K562 (cell line): ENCODE measurements around the gene ARHGAP42. TPM values are rescaled to one million over a fixed set of nuclear protein-coding genes. Genes with fewer than 3 reads are reported as not detected.

Source experiments
- BCLAF1 ChIP-seq, 2 experiments: fragments of 450-650 bp in 1 of 2; IDR thresholded peaks; 2 replicates each; pipeline ENCODE4 v1.6.1; 2011 to 2017; ENCODE audit warnings: low read depth in 2 of 2, antibody characterized with exemption in 1 of 2, borderline replicate concordance in 1 of 2, low read length in 1 of 2, mild to moderate bottlenecking in 1 of 2, mixed read lengths in 1 of 2; ENCODE audit not compliant: control insufficient read depth in 1 of 2
- EZH2 ChIP-seq: IDR thresholded peaks from 2 replicates; pipeline ENCODE4 v1.6.1; 2012; ENCODE audit warnings: low read depth, mild to moderate bottlenecking, inconsistent platforms, low read length, borderline replicate concordance
- FOXO4 ChIP-seq: fragments of 450-650 bp; formaldehyde crosslinking; IDR thresholded peaks from 2 replicates; pipeline ENCODE4 v1.4.0; 2020; ENCODE audit warnings: mild to moderate bottlenecking, moderate library complexity
- MAFG ChIP-seq: fragments of 450-650 bp; conservative IDR thresholded peaks from 2 replicates; pipeline ENCODE4 v1.6.1; 2016; ENCODE audit warnings: missing genetic modification characterization, missing compliant biosample characterization
- POLR2A ChIP-seq: fragments of 450-650 bp; conservative IDR thresholded peaks from 2 replicates; pipeline ENCODE4 v1.6.1; 2016
- RAD21 ChIP-seq, 2 experiments: fragments of 250-450 bp in 1 of 2; fragments of 450-650 bp in 1 of 2; sonication (Bioruptor Pico) in 1 of 2; formaldehyde crosslinking in 1 of 2; IDR thresholded peaks in 1 of 2; conservative IDR thresholded peaks in 1 of 2; 2 replicates each; pipeline versions ENCODE4 v1.4.0 to v1.8.0; 2020 to 2022; ENCODE audit warnings: mild to moderate bottlenecking in 2 of 2, moderate library complexity in 1 of 2
- RAD51 ChIP-seq: fragments of 450-650 bp; IDR thresholded peaks from 2 replicates; pipeline ENCODE4 v1.7.1; 2016; ENCODE audit warnings: low read depth, mild to moderate bottlenecking, borderline replicate concordance
- RBFOX2 ChIP-seq: fragments of 200-400 bp; formaldehyde crosslinking; IDR thresholded peaks from 2 replicates; pipeline ENCODE4 v1.6.1; 2017; ENCODE audit warnings: low read depth, mild to moderate bottlenecking, low read length, moderate library complexity
- SMC3 ChIP-seq: conservative IDR thresholded peaks from 2 replicates; pipeline ENCODE4 v1.6.1; 2011; ENCODE audit warnings: low read depth, low read length, improper control_type of control experiment; ENCODE audit not compliant: insufficient read depth
- TCF7 ChIP-seq: sonication (generic); IDR thresholded peaks from 2 replicates; pipeline ENCODE4 v1.6.1; 2016; ENCODE audit warnings: antibody characterized with exemption, borderline replicate concordance
- ZNF311 ChIP-seq: fragments of 250-450 bp; sonication (Bioruptor Pico); IDR thresholded peaks from 2 replicates; pipeline ENCODE4 v1.4.0; 2020; ENCODE audit warnings: mild to moderate bottlenecking, moderate library complexity
- ZNF347 ChIP-seq: fragments of 450-650 bp; formaldehyde crosslinking; IDR thresholded peaks from 2 replicates; pipeline ENCODE4 v1.4.0; 2020; ENCODE audit warnings: low read depth, mild to moderate bottlenecking, moderate library complexity
- ZNF431 ChIP-seq: sonication (generic); formaldehyde crosslinking; IDR thresholded peaks from 2 replicates; pipeline ENCODE4 v1.8.0; 2022; ENCODE audit warnings: mild to moderate bottlenecking, missing genetic modification reagents
- polyA plus RNA-seq, 8 experiments: library from polyadenylated mRNA; depleted of rRNA in 4 of 8; stranded (reverse) in 5 of 8; unstranded in 3 of 8; fragments of >200 nt; fragmentation: Nextera tagmentation in 2 of 8; fragmentation: Illumina TruSeq in 1 of 8; extraction: Ambion mirVana in 2 of 8; extraction: Trizol in 1 of 8; gene quantifications; 2 replicates each; pipeline versions ENCODE4 v1.2.1 to v1.2.3, GENCODE V29; 2011 to 2014; ENCODE audit warnings: inconsistent platforms in 1 of 8, missing spikeins in 1 of 8
- total RNA-seq, 7 experiments: library from RNA; depleted of rRNA in 6 of 7; stranded (reverse); fragments of >200 nt in 6 of 7; fragmentation: Illumina TruSeq in 2 of 7; extraction: Trizol in 2 of 7; gene quantifications; 2 replicates each; pipeline versions ENCODE4 v1.2.1 to v1.2.3, GENCODE V29; 2011 to 2021; ENCODE audit warnings: low replicate concordance in 1 of 7

Gene ARHGAP42
- total and polyA plus RNA-seq, 9 of the 15 experiments (the other 6 are each of a cell fraction or from before 2014, with no cell fraction given): 0.95 to 6.1 (median 2.4) TPM

GRCh38 chr11:100687630-100688395 lies 725 bp downstream of the ARHGAP42 start (continued):
- TF ChIP-seq RBFOX2 (no peak), TCF7 (no peak), POLR2A (no peak), SMC3 (0 out of 2 replicates have a peak, but pooled peaks have one; percentile 23), RAD21 (CRISPR knock-in tag; conservative IDR thresholded peaks at IDR 0.05 in 1 of 2, IDR thresholded peaks at IDR 0.05 in 1 of 2) (peak in 1 of 2 experiments; percentile 12; a peak in 2 of 4 replicates), MAFG (tag) (no peak), RAD51 (no peak), FOXO4 (CRISPR knock-in tag) (no peak), ZNF311 (CRISPR knock-in tag) (no peak), BCLAF1 (IDR thresholded peaks at IDR 0.05; ENCODE audit: borderline replicate concordance in 1 of 2, control insufficient read depth in 1 of 2, low read depth in 2 of 2, low read length in 1 of 2) (no peak), ZNF431 (CRISPR knock-in tag) (no peak), ZNF347 (CRISPR knock-in tag) (no peak), EZH2 (no peak)
